ENCODE results near the gene CCDC174. TPM values are rescaled to one million over a fixed set of nuclear protein-coding genes. Genes with fewer than 3 reads are reported as not detected.
"Not testable (repeated sequence)": the region's sequence is repeated elsewhere in the genome, so short reads cannot be mapped to it uniquely, and the experiment has no call there.

CCDC174 gene
- total RNA-seq, 5 donors from 2014 or later (not counting 1 experiment from before 2014, with no cell fraction given), result 36.1 to 48.9 (median 40.6) TPM

DNA sequence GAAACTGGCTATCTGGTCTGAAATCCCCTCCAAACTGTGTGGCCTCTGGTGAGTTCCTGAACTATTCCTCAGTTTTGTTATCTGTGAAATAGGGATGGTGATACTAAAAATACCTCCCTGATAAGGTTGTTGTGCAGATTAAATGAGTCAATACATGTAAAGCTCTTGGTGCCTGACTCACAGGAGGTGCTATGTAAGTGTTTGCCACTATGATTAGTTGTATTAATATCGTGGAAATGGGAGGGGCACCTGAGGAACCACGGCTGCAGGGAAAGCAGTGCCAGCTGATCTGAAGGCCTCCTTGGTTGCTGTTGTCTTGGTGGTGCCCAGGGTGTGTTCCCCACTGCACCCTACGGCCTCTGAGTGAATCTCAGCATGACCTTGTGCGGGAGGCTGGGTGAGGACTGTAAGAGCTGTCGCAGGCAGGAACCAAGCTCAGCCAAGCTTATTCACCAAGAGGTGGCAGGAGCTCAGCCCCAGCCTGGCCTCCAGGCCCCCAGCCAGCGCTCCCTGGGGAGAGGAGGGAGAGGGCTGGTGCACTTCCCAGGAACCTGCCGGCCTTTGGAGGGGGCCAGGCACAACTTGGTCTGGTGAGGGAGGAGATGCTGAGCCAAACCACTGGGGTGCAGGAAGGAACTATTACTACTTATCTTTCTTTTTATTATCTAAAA, 44.8 kb upstream of the CCDC174 start:
- H3K27ac ChIP-seq (ENCODE audit: low read length), result no peak overlapping the region
- no peak overlapping the region for H3K4me3 ChIP-seq (ENCODE audit: control insufficient read depth in 1 of 2, extremely low read depth in 1 of 2, low read length in 1 of 2)
- POLR2A ChIA-PET, result interaction anchor here in 1 of 2 donors (0.8 kb wide), 1 partner anchor 24 kb away, joined by 3 read pairs; no protein-coding TSS in a partner anchor
- no peaks in the 10 kb centered on the region for H3K9me3 ChIP-seq
- no peak for DNase-seq
- CTCF ChIA-PET, result no interaction called here
- Mint-ChIP-seq H3K27me3 (peaks cover 48 to 62% of the 10 kb centered on the region in 2 donors), H3K27ac (no peak overlapping the region), H3K4me1 (peaks cover 0 to 6% (median 0%) of the 10 kb centered on the region in 3 donors), H3K9me3 (peaks cover 0 to 4% (median 4%) of the 10 kb centered on the region in 3 donors), H3K36me3 (no peaks in the 10 kb centered on the region), H3K4me3 (no peak overlapping the region)
- ATAC-seq (replicated peaks in 1 of 4), result no peak
- H3K36me3 ChIP-seq (ENCODE audit: control insufficient read depth in 2 of 2, extremely low read depth in 1 of 2, insufficient read depth in 1 of 2, low read length in 1 of 2), result no peaks in the 10 kb centered on the region
- 66% methylated on average over 4 of the region's 7 CpGs for WGBS (ENCODE audit: insufficient coverage)
- H3K4me1 ChIP-seq (ENCODE audit: control insufficient read depth in 1 of 2, extremely low read depth in 1 of 2, insufficient read depth in 2 of 2, low read length in 2 of 2), result no peaks in the 10 kb centered on the region
- H3K27me3 ChIP-seq (replicated peaks in 1 of 2; ENCODE audit: control insufficient read depth in 2 of 2, extremely low read depth in 1 of 2, insufficient read depth in 2 of 2, low read length in 1 of 2), result peaks cover 9 to 56% of the 10 kb centered on the region in 2 experiments

DNA sequence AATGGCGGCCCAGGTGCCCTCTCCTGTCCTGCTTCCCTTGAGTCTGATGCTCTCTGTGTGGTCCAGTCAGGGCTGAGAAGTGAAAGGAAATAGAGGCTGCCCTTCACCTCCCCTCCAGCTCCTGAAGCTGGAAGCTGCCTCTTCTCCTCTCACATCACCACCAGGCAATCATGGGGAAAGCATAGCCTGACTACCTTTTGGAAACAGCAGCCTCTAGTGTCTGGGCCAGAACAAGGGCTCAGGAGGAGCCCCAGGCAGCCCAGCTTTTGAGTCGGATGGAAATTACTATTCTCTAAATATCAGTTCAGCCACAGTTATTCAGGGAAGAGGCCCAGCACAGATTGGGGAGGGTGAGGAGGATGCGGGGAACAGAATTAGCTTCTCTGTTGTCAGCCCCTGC, 43.3 kb upstream of the CCDC174 start:
- no peaks in the 10 kb centered on the region for H3K36me3 Mint-ChIP-seq
- H3K27ac ChIP-seq (ENCODE audit: low read length), result no peak overlapping the region
- no peaks in the 10 kb centered on the region for H3K36me3 ChIP-seq (ENCODE audit: control insufficient read depth in 2 of 2, extremely low read depth in 1 of 2, insufficient read depth in 1 of 2, low read length in 1 of 2)
- H3K27me3 ChIP-seq (replicated peaks in 1 of 2; ENCODE audit: control insufficient read depth in 2 of 2, extremely low read depth in 1 of 2, insufficient read depth in 2 of 2, low read length in 1 of 2), result peaks cover 9 to 46% of the 10 kb centered on the region in 2 experiments
- ATAC-seq (replicated peaks in 1 of 4) (no peak), DNase-seq (no peak)
- H3K27ac Mint-ChIP-seq, result no peak overlapping the region
- peaks cover 0 to 2% (median 0%) of the 10 kb centered on the region in 3 donors for H3K4me1 Mint-ChIP-seq
- no peaks in the 10 kb centered on the region for H3K4me1 ChIP-seq (ENCODE audit: control insufficient read depth in 1 of 2, extremely low read depth in 1 of 2, insufficient read depth in 2 of 2, low read length in 2 of 2)
- ChIA-PET CTCF (no interaction called here), POLR2A (no interaction called here)
- no CpG with 5 or more reads among the region's 3 CpGs for WGBS (ENCODE audit: insufficient coverage)
- no peak overlapping the region for H3K4me3 ChIP-seq (ENCODE audit: control insufficient read depth in 1 of 2, extremely low read depth in 1 of 2, low read length in 1 of 2)
- H3K9me3 Mint-ChIP-seq, result peaks cover 0 to 2% (median 2%) of the 10 kb centered on the region in 3 donors
- H3K4me3 Mint-ChIP-seq, result no peak overlapping the region
- H3K9me3 ChIP-seq, result no peaks in the 10 kb centered on the region
- H3K27me3 Mint-ChIP-seq, result peaks cover 51 to 63% of the 10 kb centered on the region in 2 donors

DNA sequence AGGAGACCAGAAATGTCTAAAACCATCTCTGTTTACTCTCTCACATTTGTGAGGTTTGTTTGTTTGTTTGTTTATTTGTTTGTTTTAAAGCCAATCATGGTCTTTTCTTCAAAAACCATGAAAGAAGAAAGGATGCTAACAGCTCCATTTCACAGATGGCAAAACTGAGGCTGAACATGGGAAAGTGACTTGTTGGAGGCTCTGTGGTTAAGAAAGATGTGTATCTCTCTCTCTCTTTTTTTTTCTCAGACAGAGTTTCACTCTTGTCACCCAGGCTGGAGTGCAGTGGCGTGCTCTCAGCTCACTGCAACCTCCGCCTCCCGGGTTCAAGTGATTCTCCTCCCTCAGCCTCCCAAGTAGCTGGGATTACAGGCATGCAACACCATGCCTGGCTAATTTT, 42.5 kb upstream of the CCDC174 start:
- no CpG with 5 or more reads among the region's 3 CpGs for WGBS (ENCODE audit: insufficient coverage)
- H3K36me3 Mint-ChIP-seq; H3K36me3 ChIP-seq (ENCODE audit: control insufficient read depth in 2 of 2, extremely low read depth in 1 of 2, insufficient read depth in 1 of 2, low read length in 1 of 2); H3K9me3 Mint-ChIP-seq; CTCF ChIA-PET; H3K27ac Mint-ChIP-seq; H3K9me3 ChIP-seq; H3K4me1 Mint-ChIP-seq; DNase-seq; H3K4me3 Mint-ChIP-seq; H3K4me3 ChIP-seq (ENCODE audit: control insufficient read depth in 1 of 2, extremely low read depth in 1 of 2, low read length in 1 of 2); H3K4me1 ChIP-seq (ENCODE audit: control insufficient read depth in 1 of 2, extremely low read depth in 1 of 2, insufficient read depth in 2 of 2, low read length in 2 of 2); POLR2A ChIA-PET; ATAC-seq (replicated peaks in 1 of 4); H3K27ac ChIP-seq (ENCODE audit: low read length): not testable (repeated sequence)
- peaks cover 3 to 38% of the 10 kb centered on the region in 2 experiments for H3K27me3 ChIP-seq (replicated peaks in 1 of 2; ENCODE audit: control insufficient read depth in 2 of 2, extremely low read depth in 1 of 2, insufficient read depth in 2 of 2, low read length in 1 of 2)
- H3K27me3 Mint-ChIP-seq, result peaks cover 44 to 55% of the 10 kb centered on the region in 2 donors

DNA sequence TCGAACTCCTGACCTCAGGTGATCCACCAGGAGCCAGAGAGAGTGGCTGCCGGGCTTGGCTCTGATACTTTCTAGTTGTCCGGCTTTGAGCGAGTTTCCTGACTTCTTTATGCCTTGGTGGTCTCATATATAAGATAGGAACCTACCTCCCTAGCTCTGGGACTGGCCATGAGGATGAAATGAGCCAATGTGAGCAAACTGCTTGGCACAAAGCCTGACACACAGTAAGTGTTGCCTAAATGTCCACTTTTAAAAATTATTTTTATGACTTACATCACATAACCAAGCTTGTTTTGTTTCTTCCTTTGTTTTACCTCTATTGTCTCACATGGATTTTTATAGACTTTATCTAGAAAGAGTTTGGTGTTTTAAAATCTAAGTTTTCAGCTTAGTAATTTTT, 42.1 kb upstream of the CCDC174 start:
- Histone ChIP-seq H3K4me3 (ENCODE audit: control insufficient read depth in 1 of 2, extremely low read depth in 1 of 2, low read length in 1 of 2) (no peak overlapping the region), H3K36me3 (ENCODE audit: control insufficient read depth in 2 of 2, extremely low read depth in 1 of 2, insufficient read depth in 1 of 2, low read length in 1 of 2) (no peaks in the 10 kb centered on the region), H3K9me3 (no peaks in the 10 kb centered on the region), H3K27ac (ENCODE audit: low read length) (no peak overlapping the region), H3K4me1 (ENCODE audit: control insufficient read depth in 1 of 2, extremely low read depth in 1 of 2, insufficient read depth in 2 of 2, low read length in 2 of 2) (no peaks in the 10 kb centered on the region), H3K27me3 (replicated peaks in 1 of 2; ENCODE audit: control insufficient read depth in 2 of 2, extremely low read depth in 1 of 2, insufficient read depth in 2 of 2, low read length in 1 of 2) (peaks cover 4 to 37% of the 10 kb centered on the region in 2 experiments)
- Mint-ChIP-seq H3K27ac (no peak overlapping the region), H3K36me3 (no peaks in the 10 kb centered on the region), H3K4me3 (no peak overlapping the region), H3K27me3 (peaks cover 42 to 51% of the 10 kb centered on the region in 2 donors), H3K9me3 (no peaks in the 10 kb centered on the region), H3K4me1 (no peaks in the 10 kb centered on the region)
- ATAC-seq (replicated peaks in 1 of 4), result no peak
- no peak for DNase-seq
- ChIA-PET CTCF (no interaction called here), POLR2A (no interaction called here)
- WGBS (ENCODE audit: insufficient coverage), result 75% methylated on average over 1 of the region's 4 CpGs

DNA sequence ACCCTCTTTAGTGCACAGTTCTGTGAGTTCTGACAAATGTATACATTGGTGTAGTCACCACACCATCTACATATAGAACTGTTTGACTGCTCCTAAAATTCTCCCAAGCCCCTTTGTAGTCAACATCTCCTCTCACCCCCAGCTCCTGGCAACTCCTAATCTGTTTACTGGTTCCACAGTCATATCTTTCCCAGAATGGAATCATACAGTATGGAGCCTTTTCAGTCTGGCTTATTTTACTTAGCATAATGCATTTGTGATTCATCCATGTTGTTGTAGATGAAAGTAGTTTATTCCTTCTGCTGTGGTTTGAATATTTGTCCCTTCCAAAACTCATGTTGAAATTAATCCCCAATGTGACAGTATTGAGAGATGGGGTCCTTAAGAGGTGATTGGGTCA, 41.6 kb upstream of the CCDC174 start:
- H3K27me3 ChIP-seq (replicated peaks in 1 of 2; ENCODE audit: control insufficient read depth in 2 of 2, extremely low read depth in 1 of 2, insufficient read depth in 2 of 2, low read length in 1 of 2), result peaks cover 2 to 32% of the 10 kb centered on the region in 2 experiments

DNA sequence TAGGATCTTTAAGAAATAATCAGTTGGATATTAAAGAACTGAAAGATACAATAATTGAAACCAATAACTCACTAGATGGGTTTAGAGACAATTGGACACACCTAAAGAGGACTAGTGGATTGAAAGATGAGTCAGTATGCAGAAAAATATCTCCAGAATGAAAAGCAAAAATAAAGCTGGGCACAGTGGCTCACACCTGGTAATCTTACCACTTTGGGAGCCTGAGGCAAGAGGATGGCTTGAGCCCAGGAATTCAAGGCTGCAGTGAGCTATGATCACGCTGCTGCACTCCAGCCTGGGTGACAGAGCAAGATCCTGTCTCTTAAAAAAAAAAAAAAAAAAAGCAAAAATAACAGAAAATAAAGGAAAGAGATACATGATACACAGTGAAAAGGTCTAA, 37.4 kb upstream of the CCDC174 start:
- CTCF ChIA-PET, result no interaction called here
- Histone ChIP-seq H3K4me1 (ENCODE audit: control insufficient read depth in 1 of 2, extremely low read depth in 1 of 2, insufficient read depth in 2 of 2, low read length in 2 of 2) (no peaks in the 10 kb centered on the region), H3K27ac (ENCODE audit: low read length) (no peak overlapping the region), H3K9me3 (no peaks in the 10 kb centered on the region), H3K36me3 (ENCODE audit: control insufficient read depth in 2 of 2, extremely low read depth in 1 of 2, insufficient read depth in 1 of 2, low read length in 1 of 2) (no peaks in the 10 kb centered on the region), H3K27me3 (replicated peaks in 1 of 2; ENCODE audit: control insufficient read depth in 2 of 2, extremely low read depth in 1 of 2, insufficient read depth in 2 of 2, low read length in 1 of 2) (peaks cover 7 to 21% of the 10 kb centered on the region in 2 experiments), H3K4me3 (ENCODE audit: control insufficient read depth in 1 of 2, extremely low read depth in 1 of 2, low read length in 1 of 2) (no peak overlapping the region)
- POLR2A ChIA-PET, result no interaction called here
- H3K27ac Mint-ChIP-seq, result no peak overlapping the region
- H3K9me3 Mint-ChIP-seq, result no peaks in the 10 kb centered on the region
- ATAC-seq (replicated peaks in 1 of 4) (no peak), DNase-seq (no peak)
- H3K36me3 Mint-ChIP-seq, result no peaks in the 10 kb centered on the region
- H3K27me3 Mint-ChIP-seq, result peaks cover 35 to 40% of the 10 kb centered on the region in 2 donors
- no CpG with 5 or more reads among the region's 1 CpG for WGBS (ENCODE audit: insufficient coverage)
- no peak overlapping the region for H3K4me3 Mint-ChIP-seq
- no peaks in the 10 kb centered on the region for H3K4me1 Mint-ChIP-seq

More for the DNA sequence above, 41.6 kb upstream of the CCDC174 start:
- peaks cover 38 to 47% of the 10 kb centered on the region in 2 donors for H3K27me3 Mint-ChIP-seq
- Histone ChIP-seq H3K4me1 (ENCODE audit: control insufficient read depth in 1 of 2, extremely low read depth in 1 of 2, insufficient read depth in 2 of 2, low read length in 2 of 2) (no peaks in the 10 kb centered on the region), H3K9me3 (no peaks in the 10 kb centered on the region), H3K27ac (ENCODE audit: low read length) (no peak overlapping the region), H3K36me3 (ENCODE audit: control insufficient read depth in 2 of 2, extremely low read depth in 1 of 2, insufficient read depth in 1 of 2, low read length in 1 of 2) (no peaks in the 10 kb centered on the region), H3K4me3 (ENCODE audit: control insufficient read depth in 1 of 2, extremely low read depth in 1 of 2, low read length in 1 of 2) (no peak overlapping the region)
- POLR2A ChIA-PET, result interaction anchor here in 1 of 2 donors (0.8 kb wide), 1 partner anchor 29 kb away, joined by 3 read pairs; no protein-coding TSS in a partner anchor
- no peaks in the 10 kb centered on the region for H3K4me1 Mint-ChIP-seq
- CTCF ChIA-PET, result no interaction called here
- H3K4me3 Mint-ChIP-seq, result no peak overlapping the region
- DNase-seq, result no peak
- no peak overlapping the region for H3K27ac Mint-ChIP-seq
- no peak for ATAC-seq (replicated peaks in 1 of 4)
- H3K9me3 Mint-ChIP-seq, result no peaks in the 10 kb centered on the region
- no peaks in the 10 kb centered on the region for H3K36me3 Mint-ChIP-seq

Measured in T-cell (primary cell).